GM12878 (cell line): ENCODE measurements around the gene ARX. TPM values are rescaled to one million over a fixed set of nuclear protein-coding genes. Genes with fewer than 3 reads are reported as not detected.

ENCODE experiments used
- ATAC-seq: fragments of 200-7000 bp; cut with Tn5 transposase; 3 replicates; pipeline ENCODE4 v1.9.1; 2020; ENCODE audit warnings: mild to moderate bottlenecking, moderate library complexity
- BruUV-seq: library from RNA; stranded (reverse); fragments of 400-500 nt; replicated peaks from 2 replicates; lab custom pipeline; 2021; lab: Mats Ljungman, UMichigan
- CTCF ChIA-PET: fragments of 300-600 bp; sonication (Branson Sonifier 250); formaldehyde crosslinking; extraction: SDS; loops from one replicate; lab custom pipeline; 2021; ENCODE audit warnings: inconsistent platforms; lab: Yijun Ruan, JAX
- POLR2A ChIA-PET: fragments of 350-600 bp; formaldehyde crosslinking; extraction: SDS; loops from one replicate; lab custom pipeline; 2021; ENCODE audit warnings: inconsistent platforms; lab: Charles Lee
- RAD21 ChIA-PET: fragments of 300-600 bp; sonication (Branson Sonifier 250); formaldehyde crosslinking; loops from one replicate; lab custom pipeline; 2023; ENCODE audit warnings: antibody characterized with exemption; ENCODE audit not compliant: unreplicated experiment; lab: Charles Lee
- SMC1A ChIA-PET: fragments of 300-600 bp; sonication (Branson Sonifier 250); formaldehyde crosslinking; loops from one replicate; lab custom pipeline; 2023; ENCODE audit not compliant: unreplicated experiment, uncharacterized antibody; lab: Charles Lee
- DNase-seq: peaks from one replicate; pipeline ENCODE4 v3.0.0-alpha.2; 2011; ENCODE audit warnings: low read depth, low spot score
- FAIRE-seq: peaks from 3 replicates; lab custom pipeline; 2011; peaks lifted over from hg19 to GRCh38; lab: Jason Lieb, UNC
- H2AFZ ChIP-seq: 2 replicates; pipeline ENCODE4 v1.6.0; 2011; ENCODE audit warnings: low read depth, low read length, control low read depth; ENCODE audit not compliant: control insufficient read depth
- H3K27ac ChIP-seq: 2 replicates; pipeline ENCODE4 v1.5.1; 2011; ENCODE audit warnings: control low read depth; ENCODE audit not compliant: control insufficient read depth, insufficient read depth
- H3K27me3 ChIP-seq, 2 experiments: replicated peaks in 1 of 2; 2 replicates each; pipeline versions ENCODE4 v1.6.0 to v1.6.1; 2011; ENCODE audit warnings: low read length in 1 of 2; ENCODE audit not compliant: control insufficient read depth in 2 of 2, insufficient read depth in 2 of 2
- H3K36me3 ChIP-seq, 2 experiments: 2 replicates each; pipeline ENCODE4 v1.5.1; 2011; ENCODE audit warnings: low read length in 1 of 2; ENCODE audit not compliant: control insufficient read depth in 2 of 2, insufficient read depth in 2 of 2
- H3K4me1 ChIP-seq: 2 replicates; pipeline ENCODE4 v1.6.1; 2011; ENCODE audit warnings: mild to moderate bottlenecking, low read length, moderate library complexity, mixed read lengths; ENCODE audit not compliant: control insufficient read depth, insufficient read depth
- H3K4me2 ChIP-seq: 2 replicates; pipeline ENCODE4 v1.6.0; 2011; ENCODE audit warnings: control low read depth; ENCODE audit not compliant: control insufficient read depth, insufficient read depth
- H3K4me3 ChIP-seq: fragments of 200-600 bp; sonication (generic); 2 replicates; pipeline ENCODE4 v1.5.1; 2016
- H3K79me2 ChIP-seq: 2 replicates; pipeline ENCODE4 v1.6.0; 2011; ENCODE audit warnings: low read length; ENCODE audit not compliant: control insufficient read depth, insufficient read depth
- H3K9ac ChIP-seq: 2 replicates; pipeline ENCODE4 v1.8.0; 2011; ENCODE audit warnings: low read length, control low read depth, mixed read lengths; ENCODE audit not compliant: control insufficient read depth, insufficient read depth
- H3K9me3 ChIP-seq: replicated peaks from 3 replicates; pipeline ENCODE4 v1.5.1; 2011; ENCODE audit warnings: mild to moderate bottlenecking, low read length; ENCODE audit not compliant: control insufficient read depth, insufficient read depth
- H4K20me1 ChIP-seq: 2 replicates; pipeline ENCODE4 v1.6.0; 2011; ENCODE audit not compliant: control insufficient read depth, insufficient read depth
- ATF2 ChIP-seq: IDR thresholded peaks from 2 replicates; pipeline ENCODE4 v1.6.1; 2012; ENCODE audit warnings: low read length, inconsistent platforms
- BCLAF1 ChIP-seq: fragments of 450-650 bp; IDR thresholded peaks from 2 replicates; pipeline ENCODE4 v1.6.1; 2017; ENCODE audit warnings: antibody characterized with exemption, mild to moderate bottlenecking, moderate library complexity
- E2F4 ChIP-seq: IDR thresholded peaks from 2 replicates; pipeline ENCODE4 v1.6.1; 2012; ENCODE audit warnings: low read depth, low read length, improper control_type of control experiment
- MLLT1 ChIP-seq: fragments of 450-650 bp; IDR thresholded peaks from 2 replicates; pipeline ENCODE4 v1.6.1; 2016; ENCODE audit warnings: mild to moderate bottlenecking
- MTA3 ChIP-seq: IDR thresholded peaks from 2 replicates; pipeline ENCODE4 v1.6.1; 2012; ENCODE audit warnings: low read length, inconsistent platforms, borderline replicate concordance
- REST ChIP-seq: IDR thresholded peaks from 2 replicates; pipeline ENCODE4 v1.6.1; 2012; ENCODE audit warnings: mild to moderate bottlenecking, low read depth, low read length
- STAT1 ChIP-seq: fragments of 450-650 bp; conservative IDR thresholded peaks from 2 replicates; pipeline ENCODE4 v1.6.1; 2014; ENCODE audit warnings: antibody characterized with exemption, mild to moderate bottlenecking
- SUPT20H ChIP-seq: IDR thresholded peaks from 2 replicates; pipeline ENCODE4 v1.6.1; 2011; ENCODE audit warnings: low read depth, mild to moderate bottlenecking, low read length, moderate library complexity, borderline replicate concordance; ENCODE audit not compliant: control insufficient read depth
- ZNF274 ChIP-seq: IDR thresholded peaks from one replicate; pipeline ENCODE4 v1.8.0; 2011; ENCODE audit not compliant: insufficient read length, insufficient read depth
- WGBS: methylation state at CpG from one replicate; pipeline ENCODE4 v1.1.6; 2016; ENCODE audit warnings: low lambda C conversion rate; ENCODE audit not compliant: insufficient replicate concordance, insufficient coverage; ENCODE audit errors: missing lambda C conversion rate; 5-methylcytosine and 5-hydroxymethylcytosine counted together
- in situ Hi-C: fragments of 300-500 bp; cut with MboI; formaldehyde crosslinking; loops from 9 replicates; pipeline ENCODE4 v1.14.3; 2018; ENCODE audit warnings: mixed read lengths
- intact Hi-C: fragments of 100-400 bp; cut with micrococcal nuclease; formaldehyde crosslinking; loops from one replicate; pipeline ENCODE4 v1.14.2; 2022; ENCODE audit not compliant: unreplicated experiment
- polyA plus RNA-seq, 11 experiments: library from polyadenylated mRNA; depleted of rRNA in 4 of 11; unstranded in 6 of 11; stranded (reverse) in 5 of 11; fragments of >200 nt; fragmentation: Nextera tagmentation in 4 of 11; fragmentation: Illumina TruSeq in 1 of 11; extraction: Ambion mirVana in 4 of 11; extraction: Trizol in 1 of 11; gene quantifications; 1 replicate in 1 of 11; 2 replicates in 10 of 11; pipeline versions ENCODE4 v1.2.1 to v1.2.3, GENCODE V29; 2011 to 2016; ENCODE audit warnings: inconsistent platforms in 2 of 11, missing spikeins in 2 of 11, low read depth in 1 of 11
- total RNA-seq, 4 experiments: library from RNA; depleted of rRNA in 3 of 4; stranded (reverse); fragments of >200 nt in 3 of 4; fragmentation: Illumina TruSeq in 1 of 4; extraction: Trizol in 1 of 4; gene quantifications; 2 replicates each; pipeline versions ENCODE4 v1.2.1 to v1.2.3, GENCODE V29; 2013 to 2021

Gene ARX
- total and polyA plus RNA-seq, 10 of the 15 experiments (the other 5 are each of a cell fraction or from before 2014, with no cell fraction given): 0.03 TPM; not detected in 9

- no peak for TF ChIP-seq MLLT1
- no peak for TF ChIP-seq MTA3
These were observed 9.1 kb downstream of the ARX start (continued) for GRCh38 chrX:25006586-25007058.

GRCh38 chrX:25005382-25006185 lies 10.2 kb downstream of the ARX start:
- Histone ChIP-seq H3K9me3 (no peaks in the 10 kb centered on the region), H3K9ac (no peak overlapping the region), H3K27ac (no peak overlapping the region), H3K79me2 (no peaks in the 10 kb centered on the region), H3K4me3 (no peak overlapping the region), H3K4me1 (no peaks in the 10 kb centered on the region), H3K27me3 (peaks cover 0 to 3% of the 10 kb centered on the region in 2 experiments; a peak in 1 of 4 replicates), H3K4me2 (no peak overlapping the region), H3K36me3 (no peaks in the 10 kb centered on the region), H2AFZ (no peak overlapping the region), H4K20me1 (no peaks in the 10 kb centered on the region)
- ATAC-seq: no peak
- in situ Hi-C loops: no loop called here
- FAIRE-seq: no peak
- ChIA-PET RAD21 (no interaction called here), POLR2A (no interaction called here), SMC1A (no interaction called here), CTCF (no interaction called here)
- BruUV-seq: no TSS peak
- DNase-seq: no peak
- 77% methylated on average over 46 of the region's 72 CpGs for WGBS
- intact Hi-C loops: no loop called here
- TF ChIP-seq SUPT20H: no peak
- no peak for TF ChIP-seq STAT1
- TF ChIP-seq ZNF274: no peak
- no peak for TF ChIP-seq REST
- TF ChIP-seq E2F4: no peak
- no peak for TF ChIP-seq ATF2
- TF ChIP-seq BCLAF1: no peak
